ENCODE data around the gene MAML3. TPM values are rescaled to one million over a fixed set of nuclear protein-coding genes. Genes with fewer than 3 reads are reported as not detected.

Gene MAML3
- polyA plus RNA-seq, 1 donor (not counting 4 experiments of a cell fraction or from before 2014, with no cell fraction given), result 0.68 TPM

- Histone ChIP-seq H4K20me1 (ENCODE audit: control insufficient read depth, extremely low read depth, insufficient read depth, low read length) (no peaks in the 10 kb centered on the region), H3K9me3 (ENCODE audit: control insufficient read depth, low read depth, low read length) (no peaks in the 10 kb centered on the region), H3K27me3 (ENCODE audit: control insufficient read depth, extremely low read depth, insufficient read depth, low read length) (no peaks in the 10 kb centered on the region), H2AFZ (ENCODE audit: control insufficient read depth, low read length) (no peak overlapping the region), H3K79me2 (ENCODE audit: control insufficient read depth, insufficient read depth, low read length) (no peaks in the 10 kb centered on the region), H3K9me1 (ENCODE audit: control insufficient read depth, extremely low read depth, insufficient read depth, low read length) (no peaks in the 10 kb centered on the region), H3K4me3 (ENCODE audit: control insufficient read depth in 2 of 3, extremely low read depth in 1 of 3, insufficient read depth in 2 of 3, low read depth in 1 of 3, low read length in 3 of 3) (no peak overlapping the region), H3K9ac (ENCODE audit: control insufficient read depth, extremely low read depth, insufficient read depth, low read length) (no peak overlapping the region), H3K4me2 (ENCODE audit: control insufficient read depth, extremely low read depth, insufficient read depth, low read depth, low read length) (no peak overlapping the region), H3K27ac (ENCODE audit: control insufficient read depth, insufficient read depth, low read length) (no peak overlapping the region), H3K36me3 (ENCODE audit: control insufficient read depth in 2 of 2, extremely low read depth in 1 of 2, insufficient read depth in 2 of 2, low read length in 2 of 2) (no peaks in the 10 kb centered on the region), H3K4me1 (ENCODE audit: control insufficient read depth, extremely low read depth, insufficient read depth, low read length) (no peaks in the 10 kb centered on the region)
- dilution Hi-C loops (cut with MboI; ENCODE audit: extremely low pct_ligation_motif_present, low sequenced_read_pairs), result no loop called here
- DNase-seq (ENCODE audit: low read depth, low spot score) (no peak), FAIRE-seq (no peak)
- TF ChIP-seq EZH2 (IDR thresholded peaks at IDR 0.05; ENCODE audit: low read length) (no peak), CTCF (optimal IDR thresholded peaks at IDR 0.05 in 1 of 3, IDR thresholded peaks at IDR 0.05 in 1 of 3, conservative IDR thresholded peaks at IDR 0.05 in 1 of 3; ENCODE audit: extremely low read depth in 1 of 3, insufficient read depth in 2 of 3, low read length in 3 of 3) (no peak)
Measured at GRCh38 chr4:139808381-139808807, 345.6 kb downstream of the MAML3 start.

GRCh38 chr4:139807483-139807882 lies 346.5 kb downstream of the MAML3 start:
- dilution Hi-C loops (cut with MboI; ENCODE audit: extremely low pct_ligation_motif_present, low sequenced_read_pairs), result no loop called here
- H2AFZ ChIP-seq (ENCODE audit: control insufficient read depth, low read length), result no peak overlapping the region
- no peak overlapping the region for H3K9ac ChIP-seq (ENCODE audit: control insufficient read depth, extremely low read depth, insufficient read depth, low read length)
- H3K27me3 ChIP-seq (ENCODE audit: control insufficient read depth, extremely low read depth, insufficient read depth, low read length), result no peaks in the 10 kb centered on the region
- no peak overlapping the region for H3K4me2 ChIP-seq (ENCODE audit: control insufficient read depth, extremely low read depth, insufficient read depth, low read depth, low read length)
- FAIRE-seq (no peak), DNase-seq (ENCODE audit: low read depth, low spot score) (no peak)
- no peaks in the 10 kb centered on the region for H4K20me1 ChIP-seq (ENCODE audit: control insufficient read depth, extremely low read depth, insufficient read depth, low read length)
- no peaks in the 10 kb centered on the region for H3K79me2 ChIP-seq (ENCODE audit: control insufficient read depth, insufficient read depth, low read length)
- no peaks in the 10 kb centered on the region for H3K9me3 ChIP-seq (ENCODE audit: control insufficient read depth, low read depth, low read length)
- no peak overlapping the region for H3K4me3 ChIP-seq (ENCODE audit: control insufficient read depth in 2 of 3, extremely low read depth in 1 of 3, insufficient read depth in 2 of 3, low read depth in 1 of 3, low read length in 3 of 3)
- no peaks in the 10 kb centered on the region for H3K4me1 ChIP-seq (ENCODE audit: control insufficient read depth, extremely low read depth, insufficient read depth, low read length)
- H3K9me1 ChIP-seq (ENCODE audit: control insufficient read depth, extremely low read depth, insufficient read depth, low read length), result no peaks in the 10 kb centered on the region
- H3K36me3 ChIP-seq (ENCODE audit: control insufficient read depth in 2 of 2, extremely low read depth in 1 of 2, insufficient read depth in 2 of 2, low read length in 2 of 2), result no peaks in the 10 kb centered on the region
- no peak overlapping the region for H3K27ac ChIP-seq (ENCODE audit: control insufficient read depth, insufficient read depth, low read length)
- TF ChIP-seq EZH2 (IDR thresholded peaks at IDR 0.05; ENCODE audit: low read length), result no peak
- no peak for TF ChIP-seq CTCF (optimal IDR thresholded peaks at IDR 0.05 in 1 of 3, IDR thresholded peaks at IDR 0.05 in 1 of 3, conservative IDR thresholded peaks at IDR 0.05 in 1 of 3; ENCODE audit: extremely low read depth in 1 of 3, insufficient read depth in 2 of 3, low read length in 3 of 3)
